Stimulated activated CD8-positive, alpha-beta memory T cell treated with anti-CD3 and anti-CD28 coated beads, Interleukin-15, amount 100 ng/mL, for 4 hours (primary cell): ENCODE data around the gene CHMP1B.
A peak's percentile ranks its signal among the peaks of the same experiment; 100 is the strongest.
"Not testable (repeated sequence)": the region's sequence is repeated elsewhere in the genome, so short reads cannot be mapped to it uniquely, and the experiment has no call there.

Experiments used
- DNase-seq, 2 donors: peaks; one replicate each; pipeline ENCODE4 v3.0.0-alpha.2; 2020; ENCODE audit warnings: low read depth in 2 of 2

Gene CHMP1B

DNA sequence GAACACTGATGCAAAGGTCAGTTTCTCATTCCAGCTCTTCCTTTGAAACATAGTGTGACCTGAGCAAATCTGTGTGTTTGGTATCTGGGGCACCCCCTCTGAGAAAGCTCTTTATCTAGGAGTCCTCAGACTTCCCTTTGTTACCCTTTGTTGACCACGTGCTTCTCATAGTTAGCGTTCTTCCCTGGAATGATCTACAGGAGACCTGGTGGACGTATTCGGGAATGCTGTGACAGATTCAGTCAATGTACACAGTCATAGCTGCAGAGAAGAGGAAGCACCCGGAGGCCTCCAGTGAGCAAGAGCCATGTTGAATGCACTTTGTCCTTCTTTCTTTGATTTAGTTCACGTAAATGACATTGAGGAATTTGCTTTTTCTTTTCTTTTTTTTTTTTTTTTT lies 10.7 kb upstream of the CHMP1B start:
- no peak for DNase-seq

DNA sequence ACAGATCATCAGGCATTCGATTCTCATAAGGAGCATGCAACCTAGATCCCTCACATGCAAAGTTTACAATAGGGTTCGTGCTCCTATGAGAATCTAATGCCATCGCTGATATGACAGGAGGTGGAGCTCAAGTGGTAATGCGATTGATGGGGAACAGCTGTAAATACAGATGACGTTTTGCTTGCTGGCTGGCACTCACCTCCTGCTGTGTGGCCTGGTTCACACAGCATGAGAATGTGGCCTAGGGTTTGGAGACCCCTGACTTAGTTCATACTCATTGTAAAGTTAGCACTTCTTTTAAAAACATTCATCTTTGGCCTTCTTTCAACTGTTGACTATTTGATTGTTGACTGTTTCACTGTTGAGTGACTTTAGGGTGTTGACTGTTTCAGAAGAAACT lies 8.7 kb upstream of the CHMP1B start:
- DNase-seq = no peak

DNA sequence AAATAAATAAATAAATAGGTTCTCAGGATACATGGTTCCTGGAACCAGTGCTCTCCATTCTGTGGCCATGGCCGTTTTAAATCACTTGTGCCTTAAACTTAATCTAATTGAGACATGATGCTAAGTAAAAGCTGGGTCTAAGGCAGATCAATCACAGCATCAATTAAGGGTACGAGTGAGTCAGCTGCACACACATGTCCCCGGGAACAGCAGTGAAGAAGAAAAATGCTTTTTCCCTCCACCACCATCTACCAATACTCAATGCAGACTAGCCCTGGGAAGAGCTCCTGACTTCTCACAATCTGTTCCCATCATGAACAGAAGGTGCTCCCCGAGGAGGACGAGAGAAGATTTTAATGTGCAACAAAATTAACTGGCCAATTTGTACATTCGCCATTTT lies 6.8 kb upstream of the CHMP1B start:
- no peak for DNase-seq

DNA sequence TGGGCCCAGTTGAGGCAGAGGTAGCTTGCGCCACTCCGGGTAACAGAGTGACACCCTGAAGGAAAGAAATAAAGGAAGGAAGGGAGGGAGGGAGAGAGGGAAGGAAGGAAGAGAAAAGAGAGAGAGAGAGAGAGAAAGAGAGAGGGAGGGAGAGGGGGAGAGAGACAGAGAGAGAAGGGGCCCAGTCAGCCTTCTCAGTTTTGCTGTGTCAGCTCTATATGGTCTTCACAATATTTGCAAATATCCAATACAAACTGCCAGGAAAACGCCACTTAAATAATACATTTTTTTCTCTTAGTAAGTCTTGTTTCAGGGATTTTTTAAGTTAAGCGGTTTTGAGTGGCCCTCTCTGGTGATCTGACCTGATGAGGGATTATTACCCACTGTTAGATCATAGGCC lies 5.6 kb upstream of the CHMP1B start:
- DNase-seq = no peak

DNA sequence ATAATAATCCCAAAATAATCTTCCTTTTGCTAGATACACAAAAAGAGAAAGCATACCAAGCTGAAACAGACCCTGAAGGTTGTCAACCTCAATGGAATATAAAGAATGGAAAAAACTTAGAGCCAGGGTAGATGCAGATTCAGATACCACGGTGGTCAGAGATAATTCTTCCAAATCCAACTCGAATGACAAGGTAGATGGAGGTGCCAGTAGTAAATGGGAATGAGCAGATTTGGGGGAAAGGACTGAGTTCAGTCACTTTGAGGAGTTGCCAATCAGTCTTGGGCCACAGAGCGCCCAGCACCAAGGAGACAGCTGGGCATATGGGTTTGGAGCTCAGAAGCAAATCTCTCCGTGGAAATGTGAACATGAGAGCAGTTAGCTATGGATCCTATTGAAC lies 3.4 kb upstream of the CHMP1B start:
- no peak for DNase-seq

DNA sequence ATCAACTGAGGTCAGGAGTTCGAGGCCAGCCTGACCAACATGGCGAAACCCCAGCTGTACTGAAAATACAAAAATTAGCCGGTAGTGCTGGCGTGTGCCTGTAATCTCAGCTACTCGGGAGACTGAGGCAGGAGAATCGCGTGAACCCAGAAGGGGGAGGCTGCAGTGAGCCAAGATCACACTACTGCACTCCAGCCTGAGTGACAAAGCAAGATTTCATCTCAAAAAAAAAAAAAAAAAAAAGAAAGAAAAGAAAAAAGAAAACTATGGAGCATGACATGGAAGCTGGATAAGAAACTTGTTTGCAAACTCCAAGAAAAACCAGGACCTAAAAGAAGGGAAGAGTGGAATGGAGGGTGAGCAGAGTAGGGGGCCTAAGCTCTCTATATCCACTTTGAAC lies 1.9 kb upstream of the CHMP1B start:
- DNase-seq = no peak

DNA sequence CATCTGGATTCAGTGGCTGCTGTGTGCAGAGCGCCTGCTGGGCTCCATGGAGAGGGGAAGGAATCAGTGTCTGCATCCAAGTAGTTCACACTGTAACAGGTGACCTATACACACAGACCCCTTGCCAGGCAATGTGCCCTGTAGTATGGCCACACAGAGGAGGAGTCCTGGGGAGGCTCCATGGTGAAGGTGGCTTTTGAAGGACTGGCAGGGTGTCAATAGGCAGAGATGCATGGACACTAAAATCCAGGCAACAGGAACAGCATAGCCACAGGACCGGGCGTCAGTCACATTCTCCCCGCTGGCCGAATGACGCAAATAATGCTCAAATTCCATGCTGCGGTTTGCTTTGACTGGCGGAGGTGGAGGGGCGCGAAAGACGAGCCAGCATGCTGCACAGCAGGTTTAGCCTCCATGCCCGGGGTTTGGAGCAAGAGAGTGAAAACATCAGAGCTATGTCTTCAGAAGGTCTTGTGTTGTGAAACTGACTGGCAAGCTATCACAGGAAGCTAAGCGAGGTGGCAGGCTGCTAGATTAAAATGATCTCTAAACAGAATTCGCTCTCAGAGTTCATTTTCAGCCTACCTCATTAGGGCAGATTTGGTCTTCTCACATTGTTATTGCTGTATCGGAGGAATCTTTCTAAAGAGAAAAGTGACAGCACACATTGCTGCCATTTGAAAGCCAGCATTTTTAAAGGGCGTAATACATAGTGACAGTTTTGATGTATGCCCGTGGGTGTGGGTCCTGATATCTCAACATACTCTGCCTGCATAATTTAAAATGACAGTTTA lies 1.2 kb upstream of the CHMP1B start:
- DNase-seq = peak; percentile 24 to 35

DNA sequence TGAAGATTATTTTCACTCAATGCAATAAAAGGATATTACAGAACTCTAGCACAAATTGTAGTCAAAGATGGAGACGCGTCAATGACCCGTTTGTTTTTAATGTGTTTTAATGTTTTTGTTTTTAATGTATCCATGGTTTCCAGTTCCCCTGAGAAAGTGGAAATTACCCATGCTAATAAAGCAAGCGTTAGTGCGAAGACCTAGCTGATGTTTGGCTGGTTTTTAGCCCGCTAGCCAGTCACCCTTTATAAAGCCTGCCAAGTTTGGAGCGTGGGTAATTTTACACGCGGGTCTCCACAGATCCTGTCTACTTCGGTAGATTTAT lies 430 bp upstream of the CHMP1B start:
- DNase-seq = no peak

DNA sequence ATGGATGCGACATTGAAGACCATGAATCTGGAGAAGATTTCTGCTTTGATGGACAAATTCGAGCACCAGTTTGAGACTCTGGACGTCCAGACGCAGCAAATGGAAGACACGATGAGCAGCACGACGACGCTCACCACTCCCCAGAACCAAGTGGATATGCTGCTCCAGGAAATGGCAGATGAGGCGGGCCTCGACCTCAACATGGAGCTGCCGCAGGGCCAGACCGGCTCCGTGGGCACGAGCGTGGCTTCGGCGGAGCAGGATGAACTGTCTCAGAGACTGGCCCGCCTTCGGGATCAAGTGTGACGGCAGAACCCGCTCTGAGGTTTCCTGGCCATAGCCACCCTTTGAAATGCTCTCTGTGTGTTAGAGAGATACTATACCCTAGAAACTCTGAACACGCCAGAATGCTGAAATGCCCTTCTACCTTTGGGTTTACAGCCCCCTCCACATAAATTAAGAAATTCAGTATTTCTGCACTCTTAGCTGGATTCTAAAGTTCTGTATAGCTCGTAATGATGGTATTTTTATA lies 659 bp downstream of the CHMP1B start:
- peak; percentile 4 to 12 for DNase-seq

DNA sequence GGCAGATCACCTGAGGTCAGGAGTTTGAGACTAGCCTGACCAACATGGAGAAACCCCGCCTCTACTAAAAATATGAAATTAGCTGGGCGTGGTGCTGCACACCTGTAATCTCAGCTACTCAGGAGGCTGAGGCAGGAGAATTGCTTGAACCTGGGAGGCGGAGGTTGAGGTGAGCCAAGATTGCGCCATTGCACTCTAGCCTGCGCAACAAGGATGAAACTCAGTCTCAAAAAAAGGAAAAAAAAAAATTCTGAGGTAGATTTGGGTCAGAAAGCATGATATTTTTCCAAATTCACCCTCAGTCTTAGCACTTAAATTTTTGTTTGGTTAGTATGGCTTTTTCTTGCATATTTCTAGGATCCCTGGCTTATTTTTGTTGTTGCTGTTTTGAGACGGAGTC lies 3.3 kb downstream of the CHMP1B start:
- DNase-seq = not testable (repeated sequence)

DNA sequence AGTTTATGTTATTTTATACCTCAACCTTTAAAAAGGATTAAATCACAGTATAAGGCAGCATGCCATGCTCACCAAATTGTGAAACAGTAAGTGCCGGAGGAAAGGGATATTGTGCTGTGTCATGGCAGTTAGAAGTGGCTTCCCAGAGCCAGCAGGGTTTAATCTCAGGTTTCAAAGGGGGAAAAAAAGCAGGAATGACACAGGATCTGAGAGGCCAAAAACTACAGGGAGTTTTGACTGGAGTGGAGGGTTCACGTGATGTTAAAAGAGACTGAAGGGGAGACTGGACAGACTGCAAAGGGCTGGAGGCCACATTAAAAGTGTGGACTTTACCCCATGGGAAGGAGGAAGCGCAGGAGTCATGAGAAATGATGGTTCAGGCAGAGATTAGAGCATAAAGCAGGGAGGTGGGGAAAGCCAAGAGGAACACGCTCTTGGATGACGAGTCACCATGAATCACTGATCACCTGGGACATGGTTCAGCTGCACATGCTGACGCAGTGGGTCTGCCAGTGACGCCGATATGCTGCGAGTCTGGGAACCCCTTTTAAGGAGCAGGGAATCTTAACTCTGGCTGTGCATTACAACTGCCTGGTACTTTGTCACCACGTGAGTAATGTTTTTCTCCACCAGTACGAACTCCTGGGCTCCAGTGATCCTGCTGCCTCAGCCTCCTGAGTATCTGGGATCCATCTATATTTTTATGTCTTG lies 6.1 kb downstream of the CHMP1B start:
- no peak for DNase-seq

DNA sequence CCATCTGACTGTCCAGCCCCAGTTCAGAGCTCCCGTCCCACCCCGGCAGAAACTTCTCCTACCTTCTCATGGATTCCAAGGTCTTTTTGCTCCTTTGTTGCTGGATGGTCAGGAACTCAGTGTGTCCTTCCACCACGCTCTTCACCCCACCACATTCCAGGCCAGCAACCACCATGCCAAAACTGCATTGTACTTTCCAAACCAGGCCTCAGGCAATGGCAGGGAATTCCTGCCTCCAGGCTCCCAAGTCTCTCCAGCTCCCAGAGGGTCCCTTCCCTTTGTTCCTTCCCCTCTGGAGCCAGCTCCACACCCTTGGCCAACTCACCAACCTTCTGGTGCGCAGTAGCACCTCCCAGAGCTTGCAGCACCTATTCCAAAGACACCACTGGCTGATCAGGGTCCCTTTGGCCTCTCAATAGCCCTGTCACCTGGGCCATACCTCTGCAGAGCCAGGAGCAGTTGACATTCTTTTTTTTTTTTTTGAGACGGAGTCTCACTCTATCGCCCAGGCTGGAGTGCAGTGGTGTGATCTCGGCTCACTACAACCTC lies 8.1 kb downstream of the CHMP1B start:
- DNase-seq = no peak

DNA sequence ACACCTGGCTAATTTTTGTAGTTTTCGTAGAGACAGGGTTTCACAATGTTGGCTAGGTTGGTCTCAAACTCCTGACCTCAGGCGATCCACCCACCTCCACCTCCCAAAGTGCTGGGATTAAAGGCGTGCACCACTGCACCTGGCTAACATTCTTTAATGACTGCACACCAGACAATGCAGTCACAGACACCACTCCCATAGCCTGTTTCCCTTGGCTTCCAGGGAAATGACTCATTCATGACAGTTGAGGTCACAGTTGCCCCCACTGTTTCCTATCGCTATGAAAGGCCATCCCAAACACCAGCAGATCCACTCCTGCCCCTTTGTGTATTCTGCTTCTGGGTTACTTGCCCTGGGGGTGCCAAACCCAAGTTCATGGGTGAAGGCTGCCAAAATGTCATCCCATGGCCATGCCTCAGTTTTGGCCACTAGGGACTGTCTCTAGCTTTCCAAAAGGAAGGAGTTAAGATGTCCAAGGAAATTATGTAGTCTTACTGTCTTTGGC lies 8.7 kb downstream of the CHMP1B start:
- no peak for DNase-seq

DNA sequence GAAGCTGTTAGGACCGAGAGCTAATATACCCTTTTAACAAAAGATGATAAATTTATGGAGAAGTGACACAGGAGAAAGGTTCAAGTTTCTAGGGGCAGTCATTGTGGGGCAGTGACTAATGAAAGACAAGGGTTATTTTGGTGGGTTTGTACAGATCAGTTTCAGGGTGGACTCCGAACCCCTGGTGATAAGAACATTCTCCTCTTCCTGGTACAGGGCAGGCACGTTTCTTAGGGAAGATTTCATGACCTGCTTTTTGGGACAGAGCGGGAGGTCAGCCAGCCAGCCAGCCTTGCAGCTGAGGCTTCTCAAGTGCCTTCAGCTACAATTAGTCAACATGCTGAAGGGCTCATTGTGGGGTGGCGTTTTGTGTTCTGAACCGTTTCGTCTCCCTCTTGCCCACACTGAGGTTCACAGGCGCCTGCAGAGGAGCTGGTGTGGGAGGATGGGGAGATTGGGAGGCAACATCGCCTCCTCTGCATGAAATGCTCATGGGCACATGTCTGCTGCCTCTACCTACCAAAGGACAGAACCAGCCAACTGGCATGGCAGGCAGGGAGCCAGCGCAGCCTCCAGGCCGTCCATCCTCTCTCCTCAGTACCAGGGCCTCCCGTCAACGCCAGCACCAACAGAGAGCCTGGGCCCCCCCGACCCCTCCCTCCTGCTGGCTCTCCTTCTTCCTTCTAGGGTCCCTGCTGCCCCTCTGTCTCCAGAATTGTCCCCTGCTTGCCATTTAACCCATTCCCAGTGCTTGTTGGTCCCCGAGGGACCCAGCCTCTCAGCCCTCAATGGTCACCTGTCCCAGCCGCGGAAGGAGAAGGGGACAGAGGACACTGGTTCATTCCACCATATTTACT lies 9.6 kb downstream of the CHMP1B start:
- DNase-seq = no peak

DNA sequence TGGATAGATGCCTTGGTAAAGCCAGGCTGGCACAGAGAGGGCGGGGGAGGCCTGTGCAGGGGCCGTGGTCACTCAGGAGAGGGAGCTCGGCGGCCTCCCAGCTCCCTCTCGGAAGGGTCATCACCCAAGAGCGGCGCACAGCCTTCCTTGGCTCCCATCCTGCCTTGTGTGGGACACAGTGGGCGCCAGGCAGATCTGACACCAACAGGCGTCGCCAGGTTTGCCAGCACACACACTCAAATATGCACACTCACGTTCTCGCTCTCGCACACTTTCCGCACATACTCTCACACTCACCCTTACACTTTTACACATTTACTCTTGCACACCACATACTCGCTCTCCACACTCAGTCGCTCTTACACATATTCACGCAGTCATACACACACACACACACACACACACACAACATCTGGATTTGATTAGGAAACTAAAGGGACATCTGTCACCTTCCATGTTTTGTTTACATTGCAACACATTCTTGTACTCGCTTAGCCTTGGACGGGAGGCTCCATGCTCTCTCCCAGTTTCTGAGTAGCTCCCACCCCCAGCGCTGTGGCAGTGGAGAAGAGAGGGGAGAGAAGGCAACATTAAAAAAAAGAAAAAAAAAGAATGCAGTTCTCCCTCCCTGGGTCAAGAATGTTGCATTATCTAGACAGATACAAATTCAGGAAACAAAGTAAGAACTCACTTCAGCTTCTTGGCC lies 10.5 kb downstream of the CHMP1B start:
- no peak for DNase-seq

DNA sequence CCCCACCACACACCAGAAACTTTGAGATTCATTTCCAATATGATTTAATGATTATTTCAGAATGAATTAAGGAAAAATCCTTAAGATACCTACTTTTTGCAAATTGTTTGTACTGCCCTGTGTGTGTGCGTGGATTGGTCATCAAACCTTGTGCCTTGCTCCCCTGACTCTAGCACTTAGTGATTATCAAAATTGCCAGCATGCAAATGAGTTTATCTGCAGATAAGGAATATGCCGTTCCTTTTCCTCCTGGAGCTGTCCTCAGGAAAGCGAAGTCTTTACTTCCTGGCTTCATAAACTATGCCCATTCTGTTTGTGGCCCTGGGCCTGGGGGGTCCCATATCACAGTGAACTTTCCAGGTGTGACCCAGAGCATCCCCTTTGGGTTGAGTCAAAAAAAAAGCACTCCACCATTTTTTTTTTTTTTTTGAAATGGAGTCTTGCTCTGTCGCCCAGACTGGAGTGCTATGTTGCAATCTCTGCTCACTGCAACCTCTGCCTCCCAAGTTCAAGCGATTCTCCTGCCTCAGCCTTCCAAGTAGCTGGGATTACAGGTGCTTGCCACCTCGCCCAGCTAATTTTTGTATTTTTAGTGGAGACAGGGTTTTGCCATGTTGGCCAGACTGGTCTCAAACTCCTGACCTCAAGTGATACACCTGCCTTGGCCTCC lies 11.4 kb downstream of the CHMP1B start:
- no peak for DNase-seq

DNA sequence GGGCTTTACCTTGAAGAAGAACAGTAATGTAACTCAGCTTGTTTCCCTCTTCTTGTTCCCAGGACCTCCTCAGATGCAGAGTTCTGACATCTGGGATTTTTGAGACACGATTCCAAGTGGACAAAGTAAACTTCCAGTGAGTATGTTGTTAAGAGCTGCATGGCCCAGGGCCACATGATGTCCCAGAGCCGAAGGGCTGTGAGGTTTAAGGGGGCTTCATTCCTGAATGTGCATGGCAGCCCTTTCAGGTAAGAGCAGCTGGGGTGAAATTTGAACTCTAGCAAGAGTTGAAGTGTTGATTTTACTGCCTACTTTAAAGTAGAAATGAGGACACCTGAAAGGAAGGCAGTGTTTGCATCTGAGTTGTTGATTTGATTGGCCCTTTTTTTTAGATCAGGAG lies 13.3 kb downstream of the CHMP1B start:
- no peak for DNase-seq

DNA sequence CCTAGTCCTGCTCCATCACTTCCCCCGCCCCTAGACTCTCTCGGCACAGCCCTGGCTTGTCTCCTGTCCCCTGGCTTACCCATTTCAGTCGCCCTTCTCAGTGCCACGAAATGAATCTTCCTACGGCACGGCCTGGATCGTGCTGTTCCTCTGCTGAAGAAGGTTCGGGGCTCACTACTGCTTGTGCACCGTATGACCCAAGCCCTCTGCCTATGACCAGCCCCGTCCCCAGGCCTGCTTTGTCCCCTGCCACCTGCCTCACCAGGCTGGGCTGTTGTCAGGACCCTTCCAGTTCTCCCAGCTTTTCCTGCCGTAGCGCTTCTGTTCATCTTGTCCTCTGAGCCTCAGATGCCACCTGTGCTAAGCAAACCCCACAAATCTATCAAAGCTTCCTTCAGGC lies 13.9 kb downstream of the CHMP1B start:
- no peak for DNase-seq

DNA sequence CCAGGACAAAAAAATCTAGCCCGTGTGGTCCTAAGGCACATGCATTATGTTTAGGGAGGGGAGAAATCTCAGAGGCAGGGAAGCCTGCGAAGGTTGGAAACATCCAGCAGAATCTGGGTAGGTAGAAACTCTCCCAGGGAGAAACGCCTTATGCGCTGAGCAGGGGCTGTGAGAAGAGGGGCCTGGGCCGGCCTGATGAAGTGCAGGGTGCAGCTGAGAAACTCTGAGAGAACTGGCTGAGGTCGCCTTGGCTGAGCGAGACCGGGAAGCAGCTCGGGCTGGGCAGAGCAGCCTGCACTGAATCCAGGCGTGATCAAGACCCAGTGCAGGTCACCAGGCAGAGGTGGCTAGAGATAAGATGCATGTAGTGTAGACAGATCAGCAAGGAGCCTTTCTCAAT lies 15.1 kb downstream of the CHMP1B start:
- DNase-seq = no peak

DNA sequence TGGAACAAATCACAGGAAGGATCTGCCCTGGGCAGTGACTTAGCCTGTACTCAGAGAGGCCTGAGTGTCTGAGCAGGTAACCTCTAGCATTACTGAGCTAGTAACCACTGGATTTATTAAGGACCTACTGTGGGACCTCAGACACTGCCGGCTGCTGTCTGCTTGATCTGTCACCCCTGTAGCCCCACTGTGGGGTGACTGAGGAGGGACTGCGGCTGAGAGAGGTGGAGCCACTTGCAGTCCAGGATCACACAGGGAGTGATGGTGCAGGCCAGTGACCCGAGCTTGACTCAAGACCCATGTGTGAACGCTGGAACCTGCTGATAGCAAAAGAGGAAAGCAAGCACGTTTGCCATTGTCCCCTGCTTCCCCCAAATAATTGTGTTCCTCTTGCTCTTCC lies 15.6 kb downstream of the CHMP1B start:
- no peak for DNase-seq

DNA sequence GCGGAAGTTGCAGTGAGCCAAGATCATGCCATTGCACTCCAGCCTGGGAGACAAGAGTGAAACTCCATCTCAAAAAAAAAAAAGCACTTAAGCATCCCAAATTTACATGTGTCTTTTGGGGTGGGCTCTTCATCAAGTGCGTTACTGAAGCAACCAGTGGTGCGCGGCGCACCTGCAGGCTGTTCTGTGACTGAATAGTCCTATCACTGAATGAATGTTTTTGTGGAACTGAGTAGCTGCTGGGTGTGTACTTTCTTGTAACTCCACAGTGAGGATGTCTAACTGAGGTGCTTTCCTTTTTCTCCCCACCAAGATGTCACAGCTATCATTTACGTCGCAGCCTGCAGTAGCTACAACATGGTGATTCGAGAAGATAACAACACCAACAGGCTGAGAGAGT lies 17.0 kb downstream of the CHMP1B start:
- DNase-seq = no peak
